Measurements from ENCODE around the gene RNF8. TPM values are rescaled to one million over a fixed set of nuclear protein-coding genes. Genes with fewer than 3 reads are reported as not detected.

RNF8 gene
- total and polyA plus RNA-seq, 10 donors: 8.0 to 15.6 (median 13.1) TPM

DNA sequence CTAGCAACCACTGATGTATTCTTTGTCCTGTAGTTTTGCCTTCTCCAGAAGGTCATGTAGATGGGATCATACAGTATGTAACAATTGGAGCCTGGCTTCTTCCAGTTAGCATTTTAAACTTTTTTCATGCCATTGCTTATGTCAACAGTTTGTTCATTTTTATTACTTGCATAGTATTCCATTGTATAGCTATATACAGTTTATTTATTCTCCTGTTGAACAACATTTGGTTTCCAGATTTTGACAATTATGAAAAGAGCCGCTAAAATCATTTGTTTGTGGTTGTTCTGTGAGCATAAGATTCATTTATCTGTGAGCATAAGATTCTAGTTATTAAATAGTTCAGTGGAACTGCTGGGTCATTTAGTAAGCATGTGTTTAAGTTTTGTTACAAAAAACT lies 55.7 kb downstream of the RNF8 start:
- intact Hi-C loops (cut with DNase I; ENCODE audit: low total_unique reads): no loop called here
- no peaks in the 10 kb centered on the region for H3K36me3 ChIP-seq
- 88 to 98% (median 94%) methylated on average over 1 of the region's 1 CpG for WGBS, 5 donors
- no peak for TF ChIP-seq POLR2A (IDR thresholded peaks at IDR 0.05)
- no peak for TF ChIP-seq POLR2AphosphoS5 (IDR thresholded peaks at IDR 0.05)
- TF ChIP-seq, protein P1, sequence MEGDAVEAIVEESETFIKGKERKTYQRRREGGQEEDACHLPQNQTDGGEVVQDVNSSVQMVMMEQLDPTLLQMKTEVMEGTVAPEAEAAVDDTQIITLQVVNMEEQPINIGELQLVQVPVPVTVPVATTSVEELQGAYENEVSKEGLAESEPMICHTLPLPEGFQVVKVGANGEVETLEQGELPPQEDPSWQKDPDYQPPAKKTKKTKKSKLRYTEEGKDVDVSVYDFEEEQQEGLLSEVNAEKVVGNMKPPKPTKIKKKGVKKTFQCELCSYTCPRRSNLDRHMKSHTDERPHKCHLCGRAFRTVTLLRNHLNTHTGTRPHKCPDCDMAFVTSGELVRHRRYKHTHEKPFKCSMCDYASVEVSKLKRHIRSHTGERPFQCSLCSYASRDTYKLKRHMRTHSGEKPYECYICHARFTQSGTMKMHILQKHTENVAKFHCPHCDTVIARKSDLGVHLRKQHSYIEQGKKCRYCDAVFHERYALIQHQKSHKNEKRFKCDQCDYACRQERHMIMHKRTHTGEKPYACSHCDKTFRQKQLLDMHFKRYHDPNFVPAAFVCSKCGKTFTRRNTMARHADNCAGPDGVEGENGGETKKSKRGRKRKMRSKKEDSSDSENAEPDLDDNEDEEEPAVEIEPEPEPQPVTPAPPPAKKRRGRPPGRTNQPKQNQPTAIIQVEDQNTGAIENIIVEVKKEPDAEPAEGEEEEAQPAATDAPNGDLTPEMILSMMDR (IDR thresholded peaks at IDR 0.05 in 8 of 11, conservative IDR thresholded peaks at IDR 0.05 in 3 of 11): no peak
- DNase-seq: no peak
- no peak overlapping the region for H3K27ac ChIP-seq
- no peaks in the 10 kb centered on the region for H3K9me3 ChIP-seq
- H3K4me3 ChIP-seq: no peak overlapping the region
- no peaks in the 10 kb centered on the region for H3K4me1 ChIP-seq
- H3K27me3 ChIP-seq (replicated peaks in 1 of 7): no peaks in the 10 kb centered on the region

DNA sequence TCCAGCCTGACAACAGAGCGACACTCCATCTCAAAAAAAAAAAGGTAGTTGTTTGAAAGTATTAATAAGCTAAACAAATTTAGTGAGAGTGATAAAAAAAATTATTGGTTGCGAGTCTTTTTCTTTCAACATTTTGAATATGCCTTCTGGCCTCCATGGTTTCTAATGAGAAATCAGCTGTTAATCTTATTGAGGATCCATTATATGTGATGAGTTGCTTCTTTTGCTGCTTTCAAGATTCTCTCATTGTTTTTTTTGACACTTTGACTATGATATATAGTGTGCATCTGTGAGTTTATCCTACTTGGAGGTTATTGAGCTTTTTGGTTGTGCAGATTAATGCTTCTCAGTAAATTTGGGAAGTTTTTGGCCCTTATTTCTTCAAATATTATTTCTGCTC lies 63.6 kb downstream of the RNF8 start:
- no peaks in the 10 kb centered on the region for H3K36me3 ChIP-seq
- 68 to 100% (median 86%) methylated on average over 2 of the region's 2 CpGs for WGBS, 5 donors
- no peaks in the 10 kb centered on the region for H3K27me3 ChIP-seq (replicated peaks in 1 of 7)
- H3K4me1 ChIP-seq: no peaks in the 10 kb centered on the region
- peaks cover 0 to 7% (median 0%) of the 10 kb centered on the region in 8 donors for H3K9me3 ChIP-seq
- H3K4me3 ChIP-seq: no peak overlapping the region
- intact Hi-C loops (cut with DNase I; ENCODE audit: low total_unique reads): no loop called here
- no peak overlapping the region for H3K27ac ChIP-seq
- TF ChIP-seq POLR2A (IDR thresholded peaks at IDR 0.05) (no peak), POLR2AphosphoS5 (IDR thresholded peaks at IDR 0.05) (no peak)
- TF ChIP-seq, protein P1 (IDR thresholded peaks at IDR 0.05 in 8 of 11, conservative IDR thresholded peaks at IDR 0.05 in 3 of 11): no peak
- DNase-seq: no peak

DNA sequence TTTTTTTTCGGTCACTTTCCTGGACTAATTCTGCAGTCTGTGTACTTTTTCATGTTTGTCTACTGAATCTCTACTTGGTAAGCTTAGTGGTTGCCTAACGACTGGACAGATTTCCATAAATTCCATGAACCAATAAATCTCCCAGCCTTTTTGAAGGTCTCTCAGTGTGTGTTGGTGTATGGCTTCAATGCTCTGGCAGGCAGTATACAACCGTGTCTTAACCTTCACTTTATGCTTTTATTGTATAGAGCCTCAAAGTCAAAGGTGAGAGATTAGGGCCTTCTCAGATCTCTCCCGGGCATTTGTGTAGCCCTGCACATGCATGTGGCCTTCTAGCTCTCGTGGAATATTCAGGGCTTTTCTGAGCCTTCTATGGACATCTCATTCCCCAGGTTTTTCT lies 64.9 kb downstream of the RNF8 start:
- Histone ChIP-seq H3K4me1 (no peaks in the 10 kb centered on the region), H3K9me3 (peaks cover 0 to 7% (median 0%) of the 10 kb centered on the region in 8 donors), H3K36me3 (no peaks in the 10 kb centered on the region), H3K4me3 (no peak overlapping the region), H3K27ac (no peak overlapping the region), H3K27me3 (replicated peaks in 1 of 7) (no peaks in the 10 kb centered on the region)
- 72 to 86% (median 81%) methylated on average over 5 of the region's 5 CpGs for WGBS, 5 donors
- DNase-seq: no peak
- TF ChIP-seq, protein P1 (IDR thresholded peaks at IDR 0.05 in 8 of 11, conservative IDR thresholded peaks at IDR 0.05 in 3 of 11): no peak
- TF ChIP-seq POLR2AphosphoS5 (IDR thresholded peaks at IDR 0.05): no peak
- no peak for TF ChIP-seq POLR2A (IDR thresholded peaks at IDR 0.05)
- intact Hi-C loops (cut with DNase I; ENCODE audit: low total_unique reads): no loop called here

DNA sequence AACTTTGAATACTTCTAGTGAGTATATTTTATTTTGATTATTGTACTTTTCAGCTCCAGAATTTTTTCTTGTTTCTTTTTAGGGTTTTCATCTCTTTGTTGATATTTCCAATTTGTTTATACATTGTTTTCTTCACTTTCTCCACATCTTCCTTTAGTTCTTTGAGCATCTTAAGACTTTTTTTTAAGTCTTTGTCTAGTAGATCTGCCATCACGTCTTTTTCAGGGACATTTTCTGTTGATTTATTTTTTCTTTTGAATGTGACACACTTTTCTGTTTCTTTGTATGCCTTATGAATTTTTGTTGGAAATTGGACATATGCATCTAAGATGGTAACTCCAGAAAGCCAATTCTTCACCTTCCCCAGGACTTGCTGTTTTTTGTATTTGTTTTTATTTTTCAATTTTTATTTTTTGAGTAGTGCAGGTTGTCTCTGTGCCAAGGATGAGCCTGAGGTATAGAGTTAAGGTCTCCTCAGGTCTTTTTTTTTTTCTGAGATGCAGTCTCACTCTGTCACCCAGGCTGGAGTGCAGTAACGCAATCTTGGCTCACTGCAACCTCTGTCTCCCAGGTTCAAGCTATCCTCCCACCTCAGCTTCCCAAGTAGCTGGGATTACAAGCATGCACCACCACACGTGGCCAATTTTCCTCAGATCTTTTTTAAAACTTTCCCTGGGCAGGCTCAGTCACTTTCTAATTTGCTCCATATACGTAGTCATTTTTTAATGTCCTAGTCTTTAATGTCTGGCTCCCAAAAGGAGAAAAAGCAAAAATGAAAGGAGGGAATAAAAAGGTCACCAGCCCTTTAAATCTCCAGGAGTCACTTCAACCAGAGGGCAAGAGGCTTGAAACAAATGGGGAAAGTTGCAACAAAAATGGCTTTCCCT lies 72.5 kb downstream of the RNF8 start:
- intact Hi-C loops (cut with DNase I; ENCODE audit: low total_unique reads): no loop called here
- H3K4me3 ChIP-seq: no peak overlapping the region
- no peak for TF ChIP-seq POLR2A (IDR thresholded peaks at IDR 0.05)
- no peak overlapping the region for H3K27ac ChIP-seq
- H3K9me3 ChIP-seq: peaks cover 0 to 20% (median 0%) of the 10 kb centered on the region in 8 donors
- H3K27me3 ChIP-seq (replicated peaks in 1 of 7): peaks cover 0 to 12% (median 0%) of the 10 kb centered on the region in 7 donors
- no peaks in the 10 kb centered on the region for H3K4me1 ChIP-seq
- 82 to 87% (median 84%) methylated on average over 4 of the region's 4 CpGs for WGBS, 5 donors
- no peaks in the 10 kb centered on the region for H3K36me3 ChIP-seq
- no peak for DNase-seq
